ENCODE measurements around the gene TSHZ2.

TSHZ2 gene

GRCh38 chr20:53162251-53162835, 190.2 kb downstream of the TSHZ2 start:
- H4K20me1 ChIP-seq (ENCODE audit: insufficient read depth), result no peaks in the 10 kb centered on the region
- H3K27me3 ChIP-seq (ENCODE audit: insufficient read depth, low read depth), result no peaks in the 10 kb centered on the region
- no peak overlapping the region for H3K27ac ChIP-seq
- no peak overlapping the region for H3K4me3 ChIP-seq (IDR thresholded peaks at IDR 0.05; ENCODE audit: insufficient read depth, low read depth, low read length)
- H3K36me3 ChIP-seq (ENCODE audit: insufficient read depth), result no peaks in the 10 kb centered on the region
- H3K79me2 ChIP-seq (ENCODE audit: insufficient read depth, low read depth), result no peaks in the 10 kb centered on the region
- H3K9ac ChIP-seq, result no peak overlapping the region
- no peaks in the 10 kb centered on the region for H3K4me1 ChIP-seq (ENCODE audit: low read depth, poor library complexity, severe bottlenecking)
- H2AFZ ChIP-seq (ENCODE audit: low read depth), result no peak overlapping the region
- no peak for TF ChIP-seq CTCF (conservative IDR thresholded peaks at IDR 0.05; ENCODE audit: low read depth, low read length)
- H3K4me2 ChIP-seq, result no peak overlapping the region

GRCh38 chr20:53163486-53163885, 191.3 kb downstream of the TSHZ2 start:
- H3K36me3 ChIP-seq (ENCODE audit: insufficient read depth), result no peaks in the 10 kb centered on the region
- no peaks in the 10 kb centered on the region for H4K20me1 ChIP-seq (ENCODE audit: insufficient read depth)
- no peak overlapping the region for H3K9ac ChIP-seq
- H3K4me3 ChIP-seq (IDR thresholded peaks at IDR 0.05; ENCODE audit: insufficient read depth, low read depth, low read length), result no peak overlapping the region
- no peaks in the 10 kb centered on the region for H3K4me1 ChIP-seq (ENCODE audit: low read depth, poor library complexity, severe bottlenecking)
- no peak overlapping the region for H2AFZ ChIP-seq (ENCODE audit: low read depth)
- no peaks in the 10 kb centered on the region for H3K27me3 ChIP-seq (ENCODE audit: insufficient read depth, low read depth)
- TF ChIP-seq CTCF (conservative IDR thresholded peaks at IDR 0.05; ENCODE audit: low read depth, low read length), result no peak
- H3K27ac ChIP-seq, result no peak overlapping the region
- no peaks in the 10 kb centered on the region for H3K79me2 ChIP-seq (ENCODE audit: insufficient read depth, low read depth)
- H3K4me2 ChIP-seq, result no peak overlapping the region

- Histone ChIP-seq H3K79me2 (ENCODE audit: insufficient read depth, low read depth) (no peaks in the 10 kb centered on the region), H3K4me1 (ENCODE audit: low read depth, poor library complexity, severe bottlenecking) (no peaks in the 10 kb centered on the region), H3K4me2 (no peak overlapping the region), H3K27me3 (ENCODE audit: insufficient read depth, low read depth) (no peaks in the 10 kb centered on the region), H3K36me3 (ENCODE audit: insufficient read depth) (no peaks in the 10 kb centered on the region), H4K20me1 (ENCODE audit: insufficient read depth) (no peaks in the 10 kb centered on the region), H3K4me3 (IDR thresholded peaks at IDR 0.05; ENCODE audit: insufficient read depth, low read depth, low read length) (no peak overlapping the region), H2AFZ (ENCODE audit: low read depth) (no peak overlapping the region), H3K9ac (no peak overlapping the region), H3K27ac (no peak overlapping the region)
- no peak for TF ChIP-seq CTCF (conservative IDR thresholded peaks at IDR 0.05; ENCODE audit: low read depth, low read length)
Measured at GRCh38 chr20:53164072-53164471, 191.9 kb downstream of the TSHZ2 start.

- Histone ChIP-seq H4K20me1 (ENCODE audit: insufficient read depth) (no peaks in the 10 kb centered on the region), H3K27ac (no peak overlapping the region), H2AFZ (ENCODE audit: low read depth) (no peak overlapping the region), H3K4me2 (no peak overlapping the region), H3K4me3 (IDR thresholded peaks at IDR 0.05; ENCODE audit: insufficient read depth, low read depth, low read length) (no peak overlapping the region), H3K79me2 (ENCODE audit: insufficient read depth, low read depth) (no peaks in the 10 kb centered on the region), H3K36me3 (ENCODE audit: insufficient read depth) (no peaks in the 10 kb centered on the region), H3K9ac (no peak overlapping the region), H3K4me1 (ENCODE audit: low read depth, poor library complexity, severe bottlenecking) (no peaks in the 10 kb centered on the region), H3K27me3 (ENCODE audit: insufficient read depth, low read depth) (no peaks in the 10 kb centered on the region)
- TF ChIP-seq CTCF (conservative IDR thresholded peaks at IDR 0.05; ENCODE audit: low read depth, low read length), result no peak
Measured at GRCh38 chr20:53165452-53165851, 193.3 kb downstream of the TSHZ2 start.
